HepG2 (cell line): ENCODE data around the gene F12. TPM values are rescaled to one million over a fixed set of nuclear protein-coding genes. Genes with fewer than 3 reads are reported as not detected.

Experiments used
- ATAC-seq: fragments of 200-7000 bp; cut with Tn5 transposase; 3 replicates; pipeline ENCODE4 v1.9.1; 2020; ENCODE audit warnings: mild to moderate bottlenecking, moderate library complexity
- BruUV-seq: library from RNA; stranded (reverse); fragments of 400-500 nt; replicated peaks from 2 replicates; lab custom pipeline; 2021; lab: Mats Ljungman, UMichigan
- CTCF ChIA-PET: fragments of 300-600 bp; formaldehyde crosslinking; extraction: SDS; loops from one replicate; lab custom pipeline; 2021; ENCODE audit warnings: low total read pairs, inconsistent platforms, low intra/inter-chr PET ratio; lab: Yijun Ruan, JAX
- POLR2A ChIA-PET: fragments of 350-600 bp; sonication (Branson Sonifier 250); formaldehyde crosslinking; loops from one replicate; lab custom pipeline; 2020; ENCODE audit warnings: antibody characterized with exemption, inconsistent platforms; lab: Yijun Ruan, JAX
- DNase-seq: peaks from one replicate; pipeline ENCODE4 v3.0.0-alpha.2; 2015; ENCODE audit warnings: low spot score
- FAIRE-seq: peaks from 3 replicates; lab custom pipeline; 2011; peaks lifted over from hg19 to GRCh38; lab: Jason Lieb, UNC
- H2AFZ ChIP-seq: one replicate; pipeline ENCODE4 v1.6.1; 2011; ENCODE audit warnings: low read length, inconsistent platforms
- H3K27ac ChIP-seq: fragments of 300-600 bp; 3 replicates; pipeline ENCODE4 v1.8.0; 2011; ENCODE audit warnings: mixed run types, mild to moderate bottlenecking, mixed read lengths, low read length, inconsistent platforms; ENCODE audit not compliant: insufficient read depth; ENCODE audit errors: extremely low read length
- H3K27me3 ChIP-seq, 2 experiments: fragments of 200-600 bp in 1 of 2; 2 replicates in 1 of 2; 3 replicates in 1 of 2; pipeline versions ENCODE4 v1.6.0 to v1.8.0; 2011; ENCODE audit warnings: low read length in 2 of 2, mild to moderate bottlenecking in 2 of 2, moderate library complexity in 2 of 2, inconsistent platforms in 1 of 2; ENCODE audit not compliant: insufficient read depth in 2 of 2, control insufficient read depth in 1 of 2
- H3K36me3 ChIP-seq, 2 experiments: fragments of 200-600 bp in 1 of 2; replicated peaks in 1 of 2; 2 replicates in 1 of 2; 3 replicates in 1 of 2; pipeline versions ENCODE4 v1.5.1 to v1.8.0; 2011; ENCODE audit warnings: low read length in 2 of 2, inconsistent platforms in 1 of 2; ENCODE audit not compliant: insufficient read depth in 2 of 2, control insufficient read depth in 1 of 2
- H3K4me1 ChIP-seq: 2 replicates; pipeline ENCODE4 v1.5.1; 2012; ENCODE audit warnings: low read length, inconsistent platforms; ENCODE audit not compliant: insufficient read depth
- H3K4me2 ChIP-seq: 2 replicates; pipeline ENCODE4 v1.6.0; 2011; ENCODE audit warnings: low read depth, low read length, inconsistent platforms
- H3K4me3 ChIP-seq, 3 experiments: fragments of 200-600 bp in 1 of 3; sonication (generic), shearing (Covaris generic) in 1 of 3; replicated peaks in 1 of 3; 2 replicates each; pipeline ENCODE4 v1.5.1; 2011 to 2016; ENCODE audit warnings: low read length in 3 of 3, inconsistent platforms in 2 of 3, low read depth in 2 of 3, mild to moderate bottlenecking in 2 of 3, control low read depth in 1 of 3, mixed read lengths in 1 of 3; ENCODE audit not compliant: insufficient read depth in 1 of 3
- H3K79me2 ChIP-seq: one replicate; pipeline ENCODE4 v1.6.1; 2011; ENCODE audit warnings: low read length, inconsistent platforms; ENCODE audit not compliant: insufficient read depth
- H3K9ac ChIP-seq: 2 replicates; pipeline ENCODE4 v1.6.0; 2011; ENCODE audit warnings: mild to moderate bottlenecking, low read depth, low read length, inconsistent platforms; ENCODE audit not compliant: insufficient read depth
- H3K9me3 ChIP-seq: 2 replicates; pipeline ENCODE4 v1.5.1; 2012; ENCODE audit warnings: mild to moderate bottlenecking, low read length
- H4K20me1 ChIP-seq: 2 replicates; pipeline ENCODE4 v1.6.0; 2011; ENCODE audit warnings: inconsistent platforms, mild to moderate bottlenecking, low read length, moderate library complexity; ENCODE audit not compliant: insufficient read depth
- ARNTL ChIP-seq: sonication (generic); formaldehyde crosslinking; IDR thresholded peaks from 2 replicates; pipeline ENCODE4 v1.4.0; 2020; ENCODE audit warnings: mild to moderate bottlenecking, missing genetic modification reagents
- CEBPG ChIP-seq: IDR thresholded peaks from 2 replicates; pipeline ENCODE4 v1.6.1; 2016
- CENPT ChIP-seq: sonication (generic); formaldehyde crosslinking; IDR thresholded peaks from 2 replicates; pipeline ENCODE4 v1.8.0; 2022; ENCODE audit warnings: low read depth, mild to moderate bottlenecking, moderate library complexity, missing genetic modification reagents
- DMAP1 ChIP-seq: IDR thresholded peaks from 2 replicates; pipeline ENCODE4 v1.6.1; 2016
- EED ChIP-seq: sonication (generic); formaldehyde crosslinking; IDR thresholded peaks from 2 replicates; pipeline ENCODE4 v1.5.0; 2020; ENCODE audit warnings: mild to moderate bottlenecking, missing genetic modification reagents
- ELF3 ChIP-seq: IDR thresholded peaks from 2 replicates; pipeline ENCODE4 v1.6.1; 2016; ENCODE audit warnings: missing genetic modification reagents, missing compliant biosample characterization
- ERF ChIP-seq: IDR thresholded peaks from 2 replicates; pipeline ENCODE4 v1.6.1; 2018; ENCODE audit warnings: missing biosample characterization, missing genetic modification reagents
- GATAD1 ChIP-seq: IDR thresholded peaks from 2 replicates; pipeline ENCODE4 v1.6.1; 2016; ENCODE audit warnings: missing genetic modification reagents, missing compliant biosample characterization
- HNF4G ChIP-seq, 2 experiments: sonication (generic) in 1 of 2; formaldehyde crosslinking in 1 of 2; IDR thresholded peaks; 2 replicates each; pipeline versions ENCODE4 v1.4.0 to v1.6.1; 2011 to 2020; ENCODE audit warnings: borderline replicate concordance in 2 of 2, low read depth in 2 of 2, mild to moderate bottlenecking in 2 of 2, low read length in 1 of 2, missing genetic modification reagents in 1 of 2, moderate library complexity in 1 of 2
- IRX3 ChIP-seq: sonication (generic); formaldehyde crosslinking; IDR thresholded peaks from 2 replicates; pipeline ENCODE4 v1.8.1; 2023; ENCODE audit warnings: mild to moderate bottlenecking, low read depth, missing genetic modification reagents, borderline replicate concordance
- JUND ChIP-seq: sonication (generic); formaldehyde crosslinking; IDR thresholded peaks from 2 replicates; pipeline ENCODE4 v1.8.0; 2022; ENCODE audit warnings: mild to moderate bottlenecking, missing genetic modification reagents
- MEF2D ChIP-seq: sonication (generic); formaldehyde crosslinking; IDR thresholded peaks from 2 replicates; pipeline ENCODE4 v1.5.1; 2020; ENCODE audit warnings: mild to moderate bottlenecking, missing genetic modification reagents
- NFIC ChIP-seq: IDR thresholded peaks from 2 replicates; pipeline ENCODE4 v1.6.1; 2012; ENCODE audit warnings: mild to moderate bottlenecking, low read length, inconsistent platforms
- PHF21A ChIP-seq: sonication (generic); formaldehyde crosslinking; IDR thresholded peaks from 2 replicates; pipeline ENCODE4 v1.5.0; 2020; ENCODE audit warnings: mild to moderate bottlenecking, missing genetic modification reagents
- PHF5A ChIP-seq: IDR thresholded peaks from one replicate; pipeline ENCODE4 v1.6.1; 2018; ENCODE audit warnings: low read depth, missing genetic modification reagents; ENCODE audit not compliant: unreplicated experiment
- SMARCC2 ChIP-seq: fragments of 450-650 bp; IDR thresholded peaks from 2 replicates; pipeline ENCODE4 v1.6.1; 2017; ENCODE audit warnings: antibody characterized with exemption, mild to moderate bottlenecking
- STAG1 ChIP-seq: sonication (generic); formaldehyde crosslinking; IDR thresholded peaks from 2 replicates; pipeline ENCODE4 v1.4.0; 2020; ENCODE audit warnings: missing genetic modification reagents
- YEATS4 ChIP-seq: sonication (generic); formaldehyde crosslinking; IDR thresholded peaks from 2 replicates; pipeline ENCODE4 v1.4.0; 2020; ENCODE audit warnings: missing genetic modification reagents, borderline replicate concordance
- ZNF468 ChIP-seq: sonication (generic); formaldehyde crosslinking; IDR thresholded peaks from 2 replicates; pipeline ENCODE4 v1.8.0; 2022; ENCODE audit warnings: mild to moderate bottlenecking, moderate library complexity, missing genetic modification reagents
- ZNF747 ChIP-seq: sonication (generic); formaldehyde crosslinking; IDR thresholded peaks from 2 replicates; pipeline ENCODE4 v1.8.1; 2023; ENCODE audit warnings: missing genetic modification reagents, mild to moderate bottlenecking, borderline replicate concordance
- ZNF768 ChIP-seq: sonication (generic); formaldehyde crosslinking; IDR thresholded peaks from 2 replicates; pipeline ENCODE4 v1.4.0; 2020; ENCODE audit warnings: missing genetic modification reagents
- ZNF773 ChIP-seq: sonication (generic); formaldehyde crosslinking; IDR thresholded peaks from 2 replicates; pipeline ENCODE4 v1.4.0; 2020; ENCODE audit warnings: missing genetic modification reagents, borderline replicate concordance
- ZZZ3 ChIP-seq: sonication (generic); formaldehyde crosslinking; IDR thresholded peaks from 2 replicates; pipeline ENCODE4 v1.4.0; 2020; ENCODE audit warnings: missing genetic modification reagents, mild to moderate bottlenecking, borderline replicate concordance
- WGBS: methylation state at CpG from one replicate; pipeline ENCODE4 v1.1.6; 2017; ENCODE audit warnings: low lambda C conversion rate; 5-methylcytosine and 5-hydroxymethylcytosine counted together
- in situ Hi-C: cut with HindIII; loops from 2 replicates; pipeline ENCODE4 v1.10.0; 2017; ENCODE audit warnings: low pct_unique_long_range_greater_than_20kb; ENCODE audit not compliant: extremely low pct_ligation_motif_present
- intact Hi-C: fragments of 100-400 bp; cut with micrococcal nuclease; formaldehyde crosslinking; loops from one replicate; pipeline ENCODE4 v1.10.0; 2022; ENCODE audit not compliant: unreplicated experiment
- polyA plus RNA-seq, 8 experiments: library from polyadenylated mRNA; depleted of rRNA in 3 of 8; stranded (reverse) in 7 of 8; unstranded in 1 of 8; fragments of >200 nt; fragmentation: Illumina TruSeq in 4 of 8; extraction: Trizol in 4 of 8; gene quantifications; 2 replicates each; pipeline versions ENCODE4 v1.2.1 to v1.2.3, GENCODE V29; 2011 to 2016; ENCODE audit warnings: low read depth in 4 of 8, missing spikeins in 1 of 8, mixed read lengths in 1 of 8; ENCODE audit not compliant: insufficient read depth in 1 of 8
- total RNA-seq, 5 experiments: library from RNA; depleted of rRNA; stranded (reverse); fragments of >200 nt; fragmentation: Illumina TruSeq; extraction: Trizol; gene quantifications; 2 replicates each; pipeline ENCODE4 v1.2.3, GENCODE V29; 2016; ENCODE audit warnings: low read depth in 1 of 5
- TF ChIP-seq, protein P1 (sequence below): sonication (generic); formaldehyde crosslinking; IDR thresholded peaks from 2 replicates; pipeline ENCODE4 v1.8.1; 2023; ENCODE audit warnings: mild to moderate bottlenecking, moderate library complexity, missing genetic modification reagents

Gene F12
- total and polyA plus RNA-seq, 2 of the 13 experiments (the other 11 are each of a cell fraction or from before 2014, with no cell fraction given) = 2.5 to 3.0 TPM

DNA sequence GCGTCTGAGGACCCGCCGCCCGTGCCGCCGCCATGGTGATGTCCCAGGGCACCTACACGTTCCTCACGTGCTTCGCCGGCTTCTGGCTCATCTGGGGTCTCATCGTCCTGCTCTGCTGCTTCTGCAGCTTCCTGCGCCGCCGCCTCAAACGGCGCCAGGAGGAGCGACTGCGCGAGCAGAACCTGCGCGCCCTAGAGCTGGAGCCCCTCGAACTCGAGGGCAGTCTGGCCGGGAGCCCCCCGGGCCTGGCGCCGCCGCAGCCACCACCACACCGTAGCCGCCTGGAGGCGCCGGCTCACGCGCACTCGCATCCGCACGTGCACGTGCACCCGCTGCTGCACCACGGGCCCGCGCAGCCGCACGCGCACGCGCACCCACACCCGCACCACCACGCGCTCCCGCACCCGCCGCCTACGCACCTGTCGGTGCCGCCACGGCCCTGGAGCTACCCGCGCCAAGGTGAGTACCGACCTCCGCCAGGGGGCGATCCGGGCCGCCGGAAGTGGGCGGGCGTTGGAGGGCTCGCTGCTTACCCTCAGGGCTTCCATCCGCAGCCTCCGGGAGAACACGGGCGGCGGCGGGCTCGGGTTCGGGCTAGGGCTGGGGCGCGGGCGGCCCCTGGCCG is 45.8 kb upstream of the F12 start (continued):
- TF ChIP-seq PHF5A (peak; percentile 79), YEATS4 (peak; percentile 76), IRX3 (CRISPR knock-in tag) (peak; percentile 67; the same call in 1 of the 2 replicates), ZNF747 (no peak), PHF21A (CRISPR knock-in tag) (peak; percentile 65), ELF3 (CRISPR knock-in tag) (peak; percentile 67), EED (CRISPR knock-in tag) (peak; percentile 51), NFIC (no peak)
- TF ChIP-seq, protein P1, sequence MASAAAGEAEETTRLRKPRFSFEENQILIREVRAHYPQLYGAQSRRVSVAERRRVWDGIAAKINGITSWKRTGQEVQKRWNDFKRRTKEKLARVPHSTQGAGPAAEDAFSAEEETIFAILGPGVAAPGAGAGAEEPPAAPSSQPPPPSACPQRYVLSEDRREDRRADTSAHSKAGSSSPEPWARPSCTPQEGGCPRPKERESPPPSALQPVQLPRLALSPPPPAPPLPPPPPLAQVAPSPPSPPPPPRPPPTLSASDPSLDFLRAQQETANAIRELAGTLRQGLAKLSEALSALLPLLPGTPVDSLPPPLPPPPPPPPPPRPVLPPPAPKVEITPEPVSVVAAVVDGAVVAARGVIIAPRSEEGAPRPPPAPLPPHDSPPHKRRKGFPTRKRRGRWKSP (CRISPR knock-in tag) = peak; percentile 73; the same call in 1 of the 2 replicates
- TF ChIP-seq, all 625 proteins: peak for 243

DNA sequence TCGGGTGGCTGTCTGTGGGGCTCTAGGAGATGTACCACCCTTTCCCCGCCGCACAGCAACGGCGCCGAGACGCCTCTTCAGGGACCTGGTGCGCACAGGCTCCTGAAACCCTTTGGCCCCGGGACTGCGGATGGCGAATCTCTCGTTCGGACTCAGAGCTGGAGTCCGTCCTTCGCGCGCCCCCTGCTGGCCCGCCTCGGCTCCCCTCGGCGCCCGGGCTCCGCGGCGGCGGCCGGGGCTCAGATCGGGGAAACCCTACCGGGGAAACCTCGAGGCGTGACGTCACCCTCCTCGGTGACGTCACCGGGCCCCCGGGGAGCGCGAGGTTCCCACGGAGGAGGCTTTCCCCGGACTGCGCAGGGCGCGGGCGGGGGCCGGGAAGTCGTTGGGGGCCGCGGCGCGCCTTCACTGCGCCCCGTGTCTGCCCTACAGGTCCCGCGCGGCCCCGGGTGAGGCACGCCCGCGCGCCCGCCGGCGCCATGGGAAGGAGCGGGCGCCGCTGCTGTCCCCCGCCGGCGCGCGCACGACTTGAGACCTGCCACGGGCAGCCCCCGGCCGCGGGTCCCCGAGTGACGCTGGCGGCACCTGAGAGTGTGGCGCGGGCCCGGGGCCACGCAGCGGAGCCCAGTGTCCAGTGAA is 45.2 kb upstream of the F12 start:
- in situ Hi-C loops = loop anchor here (5.0 to 25.0 kb wide), 2 partner anchors 67 to 342 kb away; no protein-coding TSS in a partner anchor
- peak; percentile 8 for FAIRE-seq
- 0% methylated on average over 5 of the region's 84 CpGs for WGBS
- 0 out of 2 replicates have a peak, but pooled peaks have one; percentile 24 for TF ChIP-seq JUND (CRISPR knock-in tag)
- no peak for TF ChIP-seq ARNTL (CRISPR knock-in tag)
- TF ChIP-seq ZNF773 (CRISPR knock-in tag) = no peak
- TF ChIP-seq MEF2D = no peak
- TF ChIP-seq ZZZ3 = no peak
- TF ChIP-seq ERF (CRISPR knock-in tag) = peak; percentile 74; the same call in 1 of the 2 replicates
- 0 out of 2 replicates have a peak, but pooled peaks have one; percentile 8 for TF ChIP-seq ZNF768
- no peak for TF ChIP-seq CENPT
- no peak for TF ChIP-seq ZNF468 (CRISPR knock-in tag)
- peak; percentile 98; the same call in 1 of the 2 replicates for TF ChIP-seq SMARCC2
- TF ChIP-seq DMAP1 (CRISPR knock-in tag) = no peak
- 0 out of 2 replicates have a peak, but pooled peaks have one; percentile 15 for TF ChIP-seq CEBPG
- 0 out of 2 replicates have a peak, but pooled peaks have one; percentile 17 for TF ChIP-seq GATAD1 (CRISPR knock-in tag)
- no peak for TF ChIP-seq HNF4G (IDR thresholded peaks at IDR 0.05; ENCODE audit: borderline replicate concordance, low read depth, low read length)
- TF ChIP-seq HNF4G (CRISPR knock-in tag; IDR thresholded peaks at IDR 0.05; ENCODE audit: borderline replicate concordance, low read depth) = 0 out of 2 replicates have a peak, but pooled peaks have one; percentile 28
- peak; percentile 90 for TF ChIP-seq STAG1 (CRISPR knock-in tag)

More for the DNA sequence above, 45.2 kb upstream of the F12 start:
- Histone ChIP-seq H4K20me1 (peaks cover 12% of the 10 kb centered on the region; the same call in 1 of the 2 replicates), H3K4me1 (peaks cover 35% of the 10 kb centered on the region), H3K9ac (peak overlapping the region; percentile 82), H2AFZ (no peak overlapping the region), H3K4me2 (peak overlapping the region; percentile 98), H3K9me3 (no peaks in the 10 kb centered on the region), H3K4me3 (peak overlapping the region; percentile 81 to 89 (median 87)), H3K27me3 (no peaks in the 10 kb centered on the region; a peak in 1 of 5 replicates), H3K36me3 (peaks cover 0 to 4% of the 10 kb centered on the region in 2 experiments; a peak in 2 of 5 replicates), H3K27ac (peak overlapping the region; percentile 84), H3K79me2 (peaks cover 5% of the 10 kb centered on the region)
- ATAC-seq = peak; percentile 54
- TSS peak; percentile 32 for BruUV-seq
- peak; percentile 79 for DNase-seq
- POLR2A ChIA-PET = interaction anchor here (0.6 to 4.4 kb wide), 21 partner anchors 9 to 340 kb away, joined by 3 to 29 read pairs (median 7); partner anchors contain the start of genes F12, GRK6 and PDLIM7
- CTCF ChIA-PET = interaction anchor here (1.0 to 4.8 kb wide), 9 partner anchors 28 to 343 kb away, joined by 3 to 54 read pairs (median 5); partner anchors contain the start of gene GRK6
- intact Hi-C loops = loop anchor here (1.0 kb wide), 2 partner anchors 50 to 64 kb away; no protein-coding TSS in a partner anchor
